K562 (cell line): ENCODE data around the gene CEMIP. TPM values are rescaled to one million over a fixed set of nuclear protein-coding genes. Genes with fewer than 3 reads are reported as not detected.

ENCODE experiments used
- ATAC-seq: fragments of 200-7000 bp; cut with Tn5 transposase; 3 replicates; pipeline ENCODE4 v1.9.1; 2020; ENCODE audit warnings: moderate library complexity
- BruUV-seq: library from RNA; stranded (reverse); fragments of 400-500 nt; replicated peaks from 2 replicates; lab custom pipeline; 2021; lab: Mats Ljungman, UMichigan
- CTCF ChIA-PET: fragments of 300-600 bp; formaldehyde crosslinking; extraction: SDS; loops from one replicate; lab custom pipeline; 2021; ENCODE audit warnings: low intra/inter-chr PET ratio; lab: Yijun Ruan, JAX
- POLR2A ChIA-PET: fragments of 300-600, 350-650 bp; sonication (Branson Sonifier 250); formaldehyde crosslinking; extraction: SDS; loops from one replicate; lab custom pipeline; 2021; ENCODE audit warnings: antibody characterized with exemption, inconsistent platforms; lab: Yijun Ruan, JAX
- DNase-seq, 4 experiments: peaks; one replicate each; pipeline versions ENCODE4 v3.0.0 to v3.0.0-alpha.2; 2011 to 2018; ENCODE audit warnings: low spot score in 3 of 4, mixed read lengths in 3 of 4; ENCODE audit errors: extremely low read depth in 1 of 4
- FAIRE-seq: peaks from 2 replicates; lab custom pipeline; 2011; peaks lifted over from hg19 to GRCh38; lab: Jason Lieb, UNC
- H2AFZ ChIP-seq: 2 replicates; pipeline ENCODE4 v1.6.0; 2011; ENCODE audit warnings: low read depth, low read length, control low read depth, inconsistent platforms
- H3K27ac ChIP-seq: fragments of 200-600 bp; 3 replicates; pipeline ENCODE4 v1.8.0; 2011; ENCODE audit warnings: low read depth, mild to moderate bottlenecking, control low read depth, inconsistent platforms, low read length, moderate library complexity, mixed read lengths; ENCODE audit errors: extremely low read depth
- H3K27me3 ChIP-seq, 2 experiments: fragments of 300-600 bp in 1 of 2; 2 replicates in 1 of 2; 3 replicates in 1 of 2; pipeline versions ENCODE4 v1.6.0 to v1.8.0; 2011; ENCODE audit warnings: inconsistent platforms in 2 of 2, low read length in 2 of 2, mild to moderate bottlenecking in 1 of 2, mixed read lengths in 1 of 2, moderate library complexity in 1 of 2; ENCODE audit not compliant: control insufficient read depth in 2 of 2, insufficient read depth in 2 of 2
- H3K36me3 ChIP-seq: fragments of 300-600 bp; 3 replicates; pipeline ENCODE4 v1.8.0; 2011; ENCODE audit warnings: mild to moderate bottlenecking, low read length, inconsistent platforms; ENCODE audit not compliant: control insufficient read depth, insufficient read depth
- H3K4me1 ChIP-seq, 2 experiments: fragments of 200-600 bp in 1 of 2; replicated peaks in 1 of 2; 2 replicates in 1 of 2; 3 replicates in 1 of 2; pipeline versions ENCODE4 v1.5.1 to v1.8.0; 2011; ENCODE audit warnings: inconsistent platforms in 2 of 2, low read length in 2 of 2, mild to moderate bottlenecking in 1 of 2, mixed read lengths in 1 of 2, moderate library complexity in 1 of 2; ENCODE audit not compliant: control insufficient read depth in 2 of 2, insufficient read depth in 2 of 2
- H3K4me2 ChIP-seq: 2 replicates; pipeline ENCODE4 v1.6.1; 2011; ENCODE audit warnings: low read length, control low read depth, inconsistent platforms, mixed read lengths; ENCODE audit not compliant: insufficient read depth
- H3K4me3 ChIP-seq: fragments of 200-600 bp; sonication (generic), shearing (Covaris generic); 2 replicates; pipeline ENCODE4 v1.5.1; 2016; ENCODE audit warnings: control low read depth, inconsistent platforms
- H3K79me2 ChIP-seq: fragments of 200-600 bp; 3 replicates; pipeline ENCODE4 v1.8.0; 2011; ENCODE audit warnings: low read length, inconsistent platforms; ENCODE audit not compliant: control insufficient read depth, insufficient read depth
- H3K9ac ChIP-seq, 2 experiments: 2 replicates each; pipeline versions ENCODE4 v1.6.0 to v1.6.1; 2011; ENCODE audit warnings: low read depth in 2 of 2, low read length in 2 of 2, control low read depth in 1 of 2, inconsistent platforms in 1 of 2, mild to moderate bottlenecking in 1 of 2, mixed read lengths in 1 of 2; ENCODE audit not compliant: insufficient read depth in 1 of 2
- H3K9me1 ChIP-seq: one replicate; pipeline ENCODE4 v1.6.0; 2011; ENCODE audit warnings: inconsistent platforms, mild to moderate bottlenecking, low read length, moderate library complexity; ENCODE audit not compliant: control insufficient read depth, insufficient read depth
- H3K9me3 ChIP-seq: replicated peaks from 2 replicates; pipeline ENCODE4 v1.5.1; 2011; ENCODE audit warnings: low read depth, low read length, inconsistent platforms; ENCODE audit not compliant: control insufficient read depth, insufficient read depth
- H4K20me1 ChIP-seq: replicated peaks from 2 replicates; pipeline ENCODE4 v1.6.1; 2011; ENCODE audit warnings: low read length, inconsistent platforms, mixed read lengths; ENCODE audit not compliant: control insufficient read depth, insufficient read depth
- HDAC8 ChIP-seq: fragments of 450-650 bp; IDR thresholded peaks from 2 replicates; pipeline ENCODE4 v1.6.1; 2016; ENCODE audit warnings: mild to moderate bottlenecking, missing genetic modification characterization, moderate library complexity, missing compliant biosample characterization
- HNRNPH1 ChIP-seq: fragments of 200-400 bp; formaldehyde crosslinking; optimal IDR thresholded peaks from 2 replicates; pipeline ENCODE3; 2017; ENCODE audit warnings: low read depth, mild to moderate bottlenecking, low read length, moderate library complexity
- IFI16 ChIP-seq: fragments of 250-450 bp; sonication (Bioruptor Pico); IDR thresholded peaks from 2 replicates; pipeline ENCODE4 v2.1.2; 2022; ENCODE audit warnings: mild to moderate bottlenecking, inconsistent platforms
- JUN ChIP-seq, 2 experiments: sonication (generic) in 1 of 2; formaldehyde crosslinking in 1 of 2; IDR thresholded peaks; 2 replicates each; pipeline versions ENCODE4 v1.6.1 to v1.8.0; 2012 to 2022; ENCODE audit warnings: borderline replicate concordance in 2 of 2, mild to moderate bottlenecking in 2 of 2, improper control_type of control experiment in 1 of 2, low read depth in 1 of 2, low read length in 1 of 2, missing genetic modification reagents in 1 of 2
- POLR2H ChIP-seq: IDR thresholded peaks from 2 replicates; pipeline ENCODE4 v1.6.1; 2016; ENCODE audit warnings: missing genetic modification characterization, low read depth, mild to moderate bottlenecking, control low read depth, missing compliant biosample characterization, moderate library complexity
- POU5F1 ChIP-seq: fragments of 150-350 bp; IDR thresholded peaks from 2 replicates; pipeline ENCODE4 v1.6.1; 2014; ENCODE audit warnings: borderline replicate concordance, low read length, low read depth, mild to moderate bottlenecking; ENCODE audit not compliant: partially characterized antibody
- RBBP5 ChIP-seq: fragments of 200-600 bp; sonication (generic); IDR thresholded peaks from 2 replicates; pipeline ENCODE4 v1.6.1; 2012; ENCODE audit warnings: borderline replicate concordance, mild to moderate bottlenecking, low read length, control low read depth, inconsistent platforms; ENCODE audit not compliant: insufficient read depth, poor library complexity, severe bottlenecking
- RFX7 ChIP-seq: fragments of 250-450 bp; sonication (Bioruptor Pico); IDR thresholded peaks from 2 replicates; pipeline ENCODE4 v1.5.1; 2021; ENCODE audit warnings: mild to moderate bottlenecking
- SETDB1 ChIP-seq: IDR thresholded peaks from one replicate; pipeline ENCODE4 v1.6.1; 2012; ENCODE audit warnings: low read length, control low read depth, inconsistent platforms
- ZBTB7A ChIP-seq: IDR thresholded peaks from 2 replicates; pipeline ENCODE4 v1.6.1; 2011; ENCODE audit warnings: low read depth, mild to moderate bottlenecking, low read length, moderate library complexity, borderline replicate concordance; ENCODE audit not compliant: control insufficient read depth
- ZNF253 ChIP-seq: fragments of 250-450 bp; sonication (Bioruptor Pico); conservative IDR thresholded peaks from 2 replicates; pipeline ENCODE4 v1.6.1; 2021; ENCODE audit warnings: mild to moderate bottlenecking
- ZNF384 ChIP-seq: IDR thresholded peaks from 2 replicates; pipeline ENCODE4 v1.6.1; 2012; ENCODE audit warnings: low read depth, low read length, improper control_type of control experiment
- WGBS: fragments of 100-300 bp; shearing (Covaris generic); methylation state at CpG from one replicate; pipeline ENCODE4 v1.1.6; 2016; ENCODE audit warnings: low coverage, mixed read lengths; ENCODE audit not compliant: insufficient coverage; ENCODE audit errors: missing lambda C conversion rate; 5-methylcytosine and 5-hydroxymethylcytosine counted together
- in situ Hi-C: fragments of 300-500 bp; cut with MboI; formaldehyde crosslinking; loops from 4 replicates; pipeline ENCODE4 v1.15.0; 2018; ENCODE audit warnings: inconsistent platforms, mixed read lengths
- intact Hi-C: fragments of 100-400 bp; cut with micrococcal nuclease; formaldehyde crosslinking; loops from 2 replicates; pipeline ENCODE4 v1.14.2; 2022
- polyA plus RNA-seq, 8 experiments: library from polyadenylated mRNA; depleted of rRNA in 4 of 8; stranded (reverse) in 5 of 8; unstranded in 3 of 8; fragments of >200 nt; fragmentation: Nextera tagmentation in 2 of 8; fragmentation: Illumina TruSeq in 1 of 8; extraction: Ambion mirVana in 2 of 8; extraction: Trizol in 1 of 8; gene quantifications; 2 replicates each; pipeline versions ENCODE4 v1.2.1 to v1.2.3, GENCODE V29; 2011 to 2014; ENCODE audit warnings: inconsistent platforms in 1 of 8, missing spikeins in 1 of 8
- total RNA-seq, 7 experiments: library from RNA; depleted of rRNA in 6 of 7; stranded (reverse); fragments of >200 nt in 6 of 7; fragmentation: Illumina TruSeq in 2 of 7; extraction: Trizol in 2 of 7; gene quantifications; 2 replicates each; pipeline versions ENCODE4 v1.2.1 to v1.2.3, GENCODE V29; 2011 to 2021; ENCODE audit warnings: low replicate concordance in 1 of 7
- TF ChIP-seq, protein P1 (sequence below): fragments of 250-450 bp; sonication (Bioruptor Pico); IDR thresholded peaks from 2 replicates; pipeline ENCODE4 v1.5.0; 2021

Gene CEMIP
- total and polyA plus RNA-seq, 9 of the 15 experiments (the other 6 are each of a cell fraction or from before 2014, with no cell fraction given): 0.33 TPM; not detected in 8

DNA sequence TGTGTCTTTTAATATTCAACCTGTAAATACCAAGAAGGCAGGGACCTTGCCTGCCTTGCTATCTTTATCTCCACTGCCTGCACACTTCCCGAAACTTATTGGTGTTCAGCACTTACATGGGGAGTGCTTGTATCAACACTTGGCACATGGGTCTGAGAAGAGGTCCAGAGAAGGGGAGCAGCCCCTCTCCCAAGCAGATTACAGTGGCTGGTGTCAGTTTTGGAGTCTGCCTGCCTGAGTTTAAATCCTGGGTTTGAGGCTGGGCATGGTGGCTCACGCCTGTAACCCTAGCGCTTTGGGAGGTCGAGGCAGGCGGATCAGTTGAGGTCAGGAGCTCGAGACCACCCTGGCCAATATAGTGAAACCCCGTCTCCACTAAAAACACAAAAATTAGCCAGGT lies 190.1 kb downstream of the CEMIP start (continued):
- no peak for TF ChIP-seq POU5F1
- TF ChIP-seq ZNF253 (CRISPR knock-in tag): no peak
- no peak for TF ChIP-seq RFX7 (CRISPR knock-in tag)
- no peak for TF ChIP-seq SETDB1
- no peak for TF ChIP-seq RBBP5
- no peak for TF ChIP-seq JUN (IDR thresholded peaks at IDR 0.05; ENCODE audit: borderline replicate concordance, low read depth, low read length)
- TF ChIP-seq JUN (CRISPR knock-in tag; IDR thresholded peaks at IDR 0.05; ENCODE audit: borderline replicate concordance): no peak
- TF ChIP-seq, protein P1, sequence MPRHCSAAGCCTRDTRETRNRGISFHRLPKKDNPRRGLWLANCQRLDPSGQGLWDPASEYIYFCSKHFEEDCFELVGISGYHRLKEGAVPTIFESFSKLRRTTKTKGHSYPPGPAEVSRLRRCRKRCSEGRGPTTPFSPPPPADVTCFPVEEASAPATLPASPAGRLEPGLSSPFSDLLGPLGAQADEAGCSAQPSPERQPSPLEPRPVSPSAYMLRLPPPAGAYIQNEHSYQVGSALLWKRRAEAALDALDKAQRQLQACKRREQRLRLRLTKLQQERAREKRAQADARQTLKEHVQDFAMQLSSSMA (CRISPR knock-in tag): no peak
- TF ChIP-seq POLR2H: no peak

DNA sequence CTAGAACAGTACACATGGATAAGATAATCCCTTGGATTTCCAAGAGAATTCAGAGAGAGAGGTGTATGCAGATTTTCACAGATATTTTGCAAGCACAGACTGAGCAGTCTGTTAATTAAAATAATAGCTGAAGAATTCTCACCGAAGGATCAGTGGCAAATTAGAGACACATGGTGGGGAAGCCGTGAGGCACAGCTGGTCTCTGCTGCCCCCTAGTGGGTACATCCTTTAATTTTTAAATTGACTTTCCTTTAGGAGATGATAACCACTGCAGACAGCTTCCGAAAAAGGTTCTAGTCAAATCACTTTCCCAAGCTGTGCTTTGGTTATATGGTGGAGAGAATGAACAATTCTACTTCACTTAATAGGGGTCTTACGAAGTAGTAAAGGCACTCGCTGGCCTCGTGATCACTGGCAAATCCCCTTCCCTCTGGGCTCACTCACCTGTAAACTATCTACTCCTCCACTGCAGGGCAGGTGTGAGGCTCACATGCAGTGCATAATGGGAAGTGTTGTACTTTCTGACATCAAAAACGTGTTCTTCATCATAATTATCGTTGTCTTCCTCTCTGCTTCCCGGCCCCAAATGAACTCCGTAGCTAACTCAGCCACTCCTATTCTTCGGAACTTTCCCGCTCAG lies 191.0 kb downstream of the CEMIP start:
- H3K9me1 ChIP-seq: no peaks in the 10 kb centered on the region
- intact Hi-C loops: loop anchor here (1.0 to 2.0 kb wide), 3 partner anchors 191 to 515 kb away; partner anchors contain the start of gene CEMIP
- in situ Hi-C loops: loop anchor here (5.0 to 10.0 kb wide), 2 partner anchors 435 to 513 kb away; no protein-coding TSS in a partner anchor
- POLR2A ChIA-PET: interaction anchor here (0.6 kb wide), 1 partner anchor 130 kb away, joined by 4 read pairs; no protein-coding TSS in a partner anchor
- no peak overlapping the region for H2AFZ ChIP-seq
- no peak overlapping the region for H3K4me2 ChIP-seq
- WGBS: 32% methylated on average over 12 of the region's 12 CpGs
- peaks cover 4% of the 10 kb centered on the region; the same call in 1 of the 3 replicates for H3K79me2 ChIP-seq
- no peak overlapping the region for H3K9ac ChIP-seq
- H3K36me3 ChIP-seq: peaks cover 16% of the 10 kb centered on the region; the same call in 2 of the 3 replicates
- BruUV-seq: no TSS peak
- CTCF ChIA-PET: interaction anchor here (1.3 to 1.7 kb wide), 3 partner anchors 192 to 551 kb away, joined by 4 to 12 read pairs (median 5); no protein-coding TSS in a partner anchor
- ATAC-seq (peak; percentile 87), DNase-seq (peak; percentile 66 to 81 (median 70)), FAIRE-seq (peak; percentile 93)
- H4K20me1 ChIP-seq: peaks cover 10% of the 10 kb centered on the region; the same call in 1 of the 2 replicates
- no peaks in the 10 kb centered on the region for H3K4me1 ChIP-seq
- no peaks in the 10 kb centered on the region for H3K9me3 ChIP-seq
- no peaks in the 10 kb centered on the region for H3K27me3 ChIP-seq
- H3K27ac ChIP-seq: no peak overlapping the region
- no peak overlapping the region for H3K4me3 ChIP-seq
- TF ChIP-seq ZBTB7A (no peak), HNRNPH1 (no peak), ZNF384 (no peak), IFI16 (CRISPR knock-in tag) (no peak), HDAC8 (tag) (no peak)
